MM.1S (cell line): Measurements from ENCODE around the gene DRICH1.

ENCODE experiments used
- DNase-seq: peaks from one replicate; pipeline ENCODE4 v3.0.0-alpha.2; 2015
- H2AFZ ChIP-seq: fragments of 300-600 bp; sonication (generic); 2 replicates; pipeline ENCODE4 v1.6.0; 2016; ENCODE audit warnings: antibody characterized with exemption, low read length
- H3F3A ChIP-seq: fragments of 300-600 bp; sonication (generic); 2 replicates; pipeline ENCODE4 v1.6.1; 2016; ENCODE audit warnings: mild to moderate bottlenecking, antibody characterized with exemption, low read length, moderate library complexity, mixed read lengths; ENCODE audit not compliant: insufficient read depth
- H3K27ac ChIP-seq: fragments of 300-600 bp; sonication (generic); 2 replicates; pipeline ENCODE4 v1.5.1; 2016; ENCODE audit warnings: mild to moderate bottlenecking, low read length
- H3K27me3 ChIP-seq: fragments of 300-600 bp; sonication (generic); replicated peaks from 2 replicates; pipeline ENCODE4 v1.6.0; 2016; ENCODE audit warnings: low read length; ENCODE audit not compliant: insufficient read depth
- H3K36me3 ChIP-seq: fragments of 300-600 bp; sonication (generic); replicated peaks from 2 replicates; pipeline ENCODE4 v1.6.1; 2016; ENCODE audit warnings: mild to moderate bottlenecking, low read length, mixed read lengths; ENCODE audit not compliant: insufficient read depth
- H3K4me1 ChIP-seq: fragments of 300-600 bp; sonication (generic); 2 replicates; pipeline ENCODE4 v1.6.1; 2016; ENCODE audit warnings: low read length, mixed read lengths
- H3K4me2 ChIP-seq: fragments of 300-600 bp; sonication (generic); 2 replicates; pipeline ENCODE4 v1.6.0; 2016; ENCODE audit warnings: low read depth, low read length
- H3K4me3 ChIP-seq: fragments of 300-600 bp; sonication (generic); 2 replicates; pipeline ENCODE4 v1.5.1; 2016; ENCODE audit warnings: low read length, mixed read lengths
- H3K79me2 ChIP-seq: fragments of 300-600 bp; sonication (generic); 2 replicates; pipeline ENCODE4 v1.6.1; 2016; ENCODE audit warnings: mixed run types, low read length, mixed read lengths
- H3K9ac ChIP-seq: fragments of 300-600 bp; sonication (generic); 2 replicates; pipeline ENCODE4 v1.6.1; 2016; ENCODE audit warnings: low read length, mixed read lengths
- H3K9me2 ChIP-seq: fragments of 300-600 bp; sonication (generic); replicated peaks from 2 replicates; pipeline ENCODE4 v1.6.1; 2016; ENCODE audit warnings: mild to moderate bottlenecking, low read length, mixed read lengths; ENCODE audit not compliant: insufficient read depth
- H3K9me3 ChIP-seq: fragments of 300-600 bp; sonication (generic); replicated peaks from 2 replicates; pipeline ENCODE4 v1.6.1; 2016; ENCODE audit warnings: mild to moderate bottlenecking, low read length, mixed read lengths; ENCODE audit not compliant: insufficient read depth
- H4K20me1 ChIP-seq: fragments of 300-600 bp; sonication (generic); 2 replicates; pipeline ENCODE4 v1.6.1; 2016; ENCODE audit warnings: mild to moderate bottlenecking, low read length, moderate library complexity, mixed read lengths; ENCODE audit not compliant: insufficient read depth
- CTCF ChIP-seq: fragments of 300-600 bp; sonication (generic); IDR thresholded peaks from 2 replicates; pipeline ENCODE4 v1.5.1; 2016; ENCODE audit warnings: antibody characterized with exemption, low read length, mixed read lengths
- EZH2 ChIP-seq: fragments of 300-600 bp; sonication (generic); optimal IDR thresholded peaks from 2 replicates; pipeline ENCODE3; 2017; ENCODE audit warnings: low read depth, mild to moderate bottlenecking, antibody characterized with exemption, low read length, mixed read lengths
- EZH2phosphoT487 ChIP-seq: fragments of 300-600 bp; sonication (generic); IDR thresholded peaks from 2 replicates; pipeline ENCODE4 v1.6.1; 2018; ENCODE audit warnings: antibody characterized with exemption, low read length

The DRICH1 gene

GRCh38 chr22:23581260-23581650 lies 50.9 kb downstream of the DRICH1 start:
- H3K4me2 ChIP-seq, result no peak overlapping the region
- no peak overlapping the region for H3K27ac ChIP-seq
- H2AFZ ChIP-seq, result no peak overlapping the region
- no peaks in the 10 kb centered on the region for H3K9me3 ChIP-seq
- DNase-seq, result no peak
- H3K36me3 ChIP-seq, result no peaks in the 10 kb centered on the region
- TF ChIP-seq CTCF (no peak), EZH2phosphoT487 (no peak), EZH2 (no peak)
- no peak overlapping the region for H3K4me3 ChIP-seq
- no peaks in the 10 kb centered on the region for H3F3A ChIP-seq
- no peaks in the 10 kb centered on the region for H3K9me2 ChIP-seq
- H4K20me1 ChIP-seq, result no peaks in the 10 kb centered on the region
- H3K79me2 ChIP-seq, result no peaks in the 10 kb centered on the region
- no peak overlapping the region for H3K9ac ChIP-seq
- H3K4me1 ChIP-seq, result no peaks in the 10 kb centered on the region
- H3K27me3 ChIP-seq, result 0 out of 2 replicates have a peak, but pooled peaks cover 3% of the 10 kb centered on the region

DNA sequence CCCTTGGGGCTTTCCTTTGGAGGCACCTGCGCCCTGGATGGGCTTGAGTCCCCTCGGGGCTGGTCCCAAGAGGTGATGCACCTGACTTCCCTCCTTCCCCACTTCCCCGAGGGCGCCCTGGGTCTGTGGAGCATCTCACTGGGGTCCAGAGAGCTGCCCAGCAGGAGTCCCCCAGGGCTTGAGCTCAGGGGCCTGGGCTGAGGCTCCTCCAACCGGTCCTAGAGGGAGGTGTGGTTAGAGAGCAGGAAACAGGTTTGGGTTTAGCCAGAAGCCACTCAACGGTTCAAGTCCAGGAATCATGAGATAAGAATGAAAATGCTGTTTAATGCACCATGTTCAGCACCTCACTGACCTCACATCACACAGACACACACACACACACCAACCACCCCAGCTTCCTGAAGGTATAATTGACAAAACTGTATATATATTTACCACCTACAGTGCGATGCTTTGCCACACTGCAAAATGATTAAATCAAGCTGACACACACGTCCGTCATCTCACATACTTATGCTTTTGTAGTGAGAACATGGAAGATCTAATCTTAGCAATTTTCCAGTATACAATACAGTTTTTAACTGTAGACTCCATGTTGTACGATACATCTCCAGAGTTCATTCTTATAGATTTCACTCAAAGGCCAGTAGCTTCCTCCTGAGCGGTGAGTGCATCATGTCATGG lies 51.4 kb downstream of the DRICH1 start:
- Histone ChIP-seq H4K20me1 (no peaks in the 10 kb centered on the region), H3K79me2 (no peaks in the 10 kb centered on the region), H3K9ac (no peak overlapping the region), H3K9me2 (no peaks in the 10 kb centered on the region), H3K9me3 (no peaks in the 10 kb centered on the region), H3K4me3 (no peak overlapping the region), H3K36me3 (no peaks in the 10 kb centered on the region), H3K27ac (no peak overlapping the region), H2AFZ (no peak overlapping the region), H3K4me2 (no peak overlapping the region), H3K4me1 (no peaks in the 10 kb centered on the region), H3F3A (no peaks in the 10 kb centered on the region), H3K27me3 (0 out of 2 replicates have a peak, but pooled peaks cover 3% of the 10 kb centered on the region)
- no peak for DNase-seq
- TF ChIP-seq EZH2phosphoT487 (no peak), CTCF (no peak), EZH2 (no peak)

DNA sequence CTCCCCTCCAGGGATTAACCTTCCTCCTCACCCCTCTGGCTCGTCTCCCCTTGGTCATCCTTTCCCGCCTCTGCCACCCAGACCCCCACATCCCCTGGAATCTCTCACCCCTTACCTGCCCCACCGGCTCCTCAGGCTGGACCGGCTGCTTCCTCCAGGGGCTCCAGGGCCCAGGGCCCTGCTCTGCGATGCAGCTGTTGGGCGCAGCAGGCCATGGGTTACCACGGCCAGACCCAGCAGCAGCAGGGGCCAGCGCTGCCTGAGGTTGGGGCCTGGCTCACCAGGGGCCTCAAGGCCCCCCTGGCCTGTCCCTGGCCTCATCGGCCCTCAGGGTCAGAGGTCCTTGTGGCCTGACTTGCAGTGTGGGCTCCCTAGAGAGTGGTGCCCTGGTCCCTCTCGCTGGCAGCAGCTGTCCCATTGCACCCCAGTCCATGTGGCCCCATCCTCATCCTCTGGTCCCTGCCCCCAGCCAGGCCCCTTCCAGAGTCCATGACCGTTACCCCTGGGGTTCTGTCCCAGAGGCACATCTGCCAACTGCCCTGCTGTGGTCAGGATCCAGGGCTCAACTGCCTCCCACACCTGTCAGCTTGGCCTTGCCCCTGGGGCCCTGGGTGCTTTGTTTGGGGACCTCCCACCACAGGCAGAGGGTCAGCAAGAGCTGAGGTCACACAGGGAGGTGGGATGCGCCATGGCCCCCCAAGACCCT lies 52.1 kb downstream of the DRICH1 start, which contains the start of gene IGLL1:
TSS of gene IGLL1 (minus strand) at position 421 of the 706 bp plus-strand sequence. CDS start at position 321, 100 bp downstream.
- Histone ChIP-seq H3K27ac (no peak within 1 kb of the TSS), H3K4me1 (no peaks in the 10 kb centered on the region), H3K79me2 (no peaks in the 10 kb centered on the region), H3K4me2 (no peak within 1 kb of the TSS), H3K4me3 (no peak within 1 kb of the TSS), H3K27me3 (0 out of 2 replicates have a peak, but pooled peaks cover 3% of the 10 kb centered on the region), H3K9me2 (no peaks in the 10 kb centered on the region), H4K20me1 (no peaks in the 10 kb centered on the region), H3K9me3 (no peaks in the 10 kb centered on the region), H2AFZ (no peak within 1 kb of the TSS), H3F3A (no peaks in the 10 kb centered on the region), H3K9ac (no peak within 1 kb of the TSS), H3K36me3 (no peaks in the 10 kb centered on the region)
- TF ChIP-seq EZH2, result no peak
- no peak for TF ChIP-seq EZH2phosphoT487
- TF ChIP-seq CTCF, result no peak
- no peak for DNase-seq
